Pulmonary artery endothelial cell (primary cell): Measurements from ENCODE around the gene ZPR1. TPM values are rescaled to one million over a fixed set of nuclear protein-coding genes. Genes with fewer than 3 reads are reported as not detected.

Source experiments
- DNase-seq: peaks from one replicate; pipeline ENCODE4 v3.0.0-alpha.2; 2011; ENCODE audit warnings: low read depth, low spot score
- total RNA-seq: library from RNA; depleted of rRNA; stranded (reverse); fragments of >200 nt; gene quantifications from 2 replicates; pipeline ENCODE4 v1.2.3, GENCODE V29; 2014

ZPR1 gene
- total RNA-seq, 1 donor from 2014 or later, result 45.4 TPM

GRCh38 chr11:116792869-116793771 is 5.3 kb upstream of the ZPR1 start:
- no peak for DNase-seq

- no peak for DNase-seq
Observed at GRCh38 chr11:116792144-116792868, 4.5 kb upstream of the ZPR1 start.

GRCh38 chr11:116791813-116792143 is 4.0 kb upstream of the ZPR1 start, which contains the start of gene APOA5:
TSS of gene APOA5 (minus strand) at chr11:116791879. CDS start at chr11:116791860, 19 bp downstream.
- no peak for DNase-seq

- no peak for DNase-seq
Observed at GRCh38 chr11:116791002-116791812, 3.4 kb upstream of the ZPR1 start.

GRCh38 chr11:116790167-116791001 is 2.6 kb upstream of the ZPR1 start:
- DNase-seq, result no peak

GRCh38 chr11:116788975-116789374 is 1.2 kb upstream of the ZPR1 start:
- DNase-seq, result no peak

GRCh38 chr11:116788534-116788933 is 711 bp upstream of the ZPR1 start:
- DNase-seq, result no peak

- no peak for DNase-seq
Observed at GRCh38 chr11:116787436-116787785, 412 bp downstream of the ZPR1 start.

- no peak for DNase-seq
Observed at GRCh38 chr11:116786966-116787365, 857 bp downstream of the ZPR1 start.

GRCh38 chr11:116786326-116786725 is 1.5 kb downstream of the ZPR1 start:
- no peak for DNase-seq

GRCh38 chr11:116782728-116783127 is 5.1 kb downstream of the ZPR1 start:
- DNase-seq, result no peak

GRCh38 chr11:116778556-116778955 is 9.3 kb downstream of the ZPR1 start:
- DNase-seq, result no peak

- no peak for DNase-seq
Observed at GRCh38 chr11:116777056-116777455, 10.8 kb downstream of the ZPR1 start.

- no peak for DNase-seq
Observed at GRCh38 chr11:116776522-116776984, 11.3 kb downstream of the ZPR1 start.

- DNase-seq, result no peak
Observed at GRCh38 chr11:116775975-116776374, 11.8 kb downstream of the ZPR1 start.

GRCh38 chr11:116774661-116775060 is 13.2 kb downstream of the ZPR1 start:
- no peak for DNase-seq

- DNase-seq, result no peak
Observed at GRCh38 chr11:116773203-116774097, 14.4 kb downstream of the ZPR1 start.

- peak; percentile 51 for DNase-seq
Observed at GRCh38 chr11:116772443-116773202, 15.2 kb downstream of the ZPR1 start, which contains the start of gene BUD13. TSS of gene BUD13 (minus strand) at chr11:116772987. CDS start at chr11:116772964, 23 bp downstream.

- DNase-seq, result no peak
Observed at GRCh38 chr11:116771935-116772334, 15.9 kb downstream of the ZPR1 start.
